ENCODE results near the gene HRG.
"Not testable (repeated sequence)": the region's sequence is repeated elsewhere in the genome, so short reads cannot be mapped to it uniquely, and the experiment has no call there.

Gene HRG

GRCh38 chr3:186683979-186684378, 18.2 kb downstream of the HRG start:
- DNase-seq, result no peak

- not testable (repeated sequence) for DNase-seq
Measured at GRCh38 chr3:186686475-186686874, 20.7 kb downstream of the HRG start.

GRCh38 chr3:186687120-186687651, 21.4 kb downstream of the HRG start:
- no peak for DNase-seq

GRCh38 chr3:186690304-186690703, 24.5 kb downstream of the HRG start:
- DNase-seq, result not testable (repeated sequence)

- no peak for DNase-seq
Measured at GRCh38 chr3:186691676-186692075, 25.9 kb downstream of the HRG start.

- DNase-seq, result no peak
Measured at GRCh38 chr3:186693843-186694242, 28.0 kb downstream of the HRG start.

GRCh38 chr3:186694288-186695032, 28.6 kb downstream of the HRG start:
- no peak for DNase-seq

GRCh38 chr3:186696522-186696921, 30.7 kb downstream of the HRG start:
- no peak for DNase-seq

- no peak for DNase-seq
Measured at GRCh38 chr3:186697510-186697909, 31.7 kb downstream of the HRG start.

- DNase-seq, result no peak
Measured at GRCh38 chr3:186700267-186700666, 34.5 kb downstream of the HRG start.

- DNase-seq, result not testable (repeated sequence)
Measured at GRCh38 chr3:186702451-186702850, 36.6 kb downstream of the HRG start.

- DNase-seq, result peak; percentile 66
Measured at GRCh38 chr3:186705882-186706780, 40.3 kb downstream of the HRG start.

GRCh38 chr3:186708983-186709679, 43.3 kb downstream of the HRG start:
- no peak for DNase-seq

GRCh38 chr3:186710694-186711093, 44.9 kb downstream of the HRG start:
- not testable (repeated sequence) for DNase-seq

GRCh38 chr3:186713499-186713898, 47.7 kb downstream of the HRG start:
- DNase-seq, result no peak

- DNase-seq, result no peak
Measured at GRCh38 chr3:186717039-186717457, 51.2 kb downstream of the HRG start, which contains the start of gene KNG1. Gene KNG1 (plus strand): TSS chr3:186717359. CDS start chr3:186717543, 184 bp downstream.

- no peak for DNase-seq
Measured at GRCh38 chr3:186719945-186720739, 54.3 kb downstream of the HRG start.

- no peak for DNase-seq
Measured at GRCh38 chr3:186722457-186722856, 56.6 kb downstream of the HRG start.

GRCh38 chr3:186724911-186725310, 59.1 kb downstream of the HRG start:
- no peak for DNase-seq

All from stimulated activated CD8-positive, alpha-beta memory T cell treated with anti-CD3 and anti-CD28 coated beads, Interleukin-4, amount 100 ng/mL, for 48 hours (primary cell).